K562 (cell line): ENCODE data around the gene RNF181. TPM values are rescaled to one million over a fixed set of nuclear protein-coding genes. Genes with fewer than 3 reads are reported as not detected.

Experiments used
- ATAC-seq: fragments of 200-7000 bp; cut with Tn5 transposase; 3 replicates; pipeline ENCODE4 v1.9.1; 2020; ENCODE audit warnings: moderate library complexity
- BruUV-seq: library from RNA; stranded (reverse); fragments of 400-500 nt; replicated peaks from 2 replicates; lab custom pipeline; 2021; lab: Mats Ljungman, UMichigan
- CTCF ChIA-PET: fragments of 300-600 bp; formaldehyde crosslinking; extraction: SDS; loops from one replicate; lab custom pipeline; 2021; ENCODE audit warnings: low intra/inter-chr PET ratio; lab: Yijun Ruan, JAX
- POLR2A ChIA-PET: fragments of 300-600, 350-650 bp; sonication (Branson Sonifier 250); formaldehyde crosslinking; extraction: SDS; loops from one replicate; lab custom pipeline; 2021; ENCODE audit warnings: antibody characterized with exemption, inconsistent platforms; lab: Yijun Ruan, JAX
- DNase-seq, 4 experiments: peaks; one replicate each; pipeline versions ENCODE4 v3.0.0 to v3.0.0-alpha.2; 2011 to 2018; ENCODE audit warnings: low spot score in 3 of 4, mixed read lengths in 3 of 4; ENCODE audit errors: extremely low read depth in 1 of 4
- FAIRE-seq: peaks from 2 replicates; lab custom pipeline; 2011; peaks lifted over from hg19 to GRCh38; lab: Jason Lieb, UNC
- H2AFZ ChIP-seq: 2 replicates; pipeline ENCODE4 v1.6.0; 2011; ENCODE audit warnings: low read depth, low read length, control low read depth, inconsistent platforms
- H3K27ac ChIP-seq: fragments of 200-600 bp; 3 replicates; pipeline ENCODE4 v1.8.0; 2011; ENCODE audit warnings: low read depth, mild to moderate bottlenecking, control low read depth, inconsistent platforms, low read length, moderate library complexity, mixed read lengths; ENCODE audit errors: extremely low read depth
- H3K27me3 ChIP-seq, 2 experiments: fragments of 300-600 bp in 1 of 2; 2 replicates in 1 of 2; 3 replicates in 1 of 2; pipeline versions ENCODE4 v1.6.0 to v1.8.0; 2011; ENCODE audit warnings: inconsistent platforms in 2 of 2, low read length in 2 of 2, mild to moderate bottlenecking in 1 of 2, mixed read lengths in 1 of 2, moderate library complexity in 1 of 2; ENCODE audit not compliant: control insufficient read depth in 2 of 2, insufficient read depth in 2 of 2
- H3K36me3 ChIP-seq: fragments of 300-600 bp; 3 replicates; pipeline ENCODE4 v1.8.0; 2011; ENCODE audit warnings: mild to moderate bottlenecking, low read length, inconsistent platforms; ENCODE audit not compliant: control insufficient read depth, insufficient read depth
- H3K4me1 ChIP-seq, 2 experiments: fragments of 200-600 bp in 1 of 2; replicated peaks in 1 of 2; 2 replicates in 1 of 2; 3 replicates in 1 of 2; pipeline versions ENCODE4 v1.5.1 to v1.8.0; 2011; ENCODE audit warnings: inconsistent platforms in 2 of 2, low read length in 2 of 2, mild to moderate bottlenecking in 1 of 2, mixed read lengths in 1 of 2, moderate library complexity in 1 of 2; ENCODE audit not compliant: control insufficient read depth in 2 of 2, insufficient read depth in 2 of 2
- H3K4me2 ChIP-seq: 2 replicates; pipeline ENCODE4 v1.6.1; 2011; ENCODE audit warnings: low read length, control low read depth, inconsistent platforms, mixed read lengths; ENCODE audit not compliant: insufficient read depth
- H3K4me3 ChIP-seq: fragments of 200-600 bp; sonication (generic), shearing (Covaris generic); 2 replicates; pipeline ENCODE4 v1.5.1; 2016; ENCODE audit warnings: control low read depth, inconsistent platforms
- H3K79me2 ChIP-seq: fragments of 200-600 bp; 3 replicates; pipeline ENCODE4 v1.8.0; 2011; ENCODE audit warnings: low read length, inconsistent platforms; ENCODE audit not compliant: control insufficient read depth, insufficient read depth
- H3K9ac ChIP-seq, 2 experiments: 2 replicates each; pipeline versions ENCODE4 v1.6.0 to v1.6.1; 2011; ENCODE audit warnings: low read depth in 2 of 2, low read length in 2 of 2, control low read depth in 1 of 2, inconsistent platforms in 1 of 2, mild to moderate bottlenecking in 1 of 2, mixed read lengths in 1 of 2; ENCODE audit not compliant: insufficient read depth in 1 of 2
- H3K9me1 ChIP-seq: one replicate; pipeline ENCODE4 v1.6.0; 2011; ENCODE audit warnings: inconsistent platforms, mild to moderate bottlenecking, low read length, moderate library complexity; ENCODE audit not compliant: control insufficient read depth, insufficient read depth
- H3K9me3 ChIP-seq: replicated peaks from 2 replicates; pipeline ENCODE4 v1.5.1; 2011; ENCODE audit warnings: low read depth, low read length, inconsistent platforms; ENCODE audit not compliant: control insufficient read depth, insufficient read depth
- H4K20me1 ChIP-seq: replicated peaks from 2 replicates; pipeline ENCODE4 v1.6.1; 2011; ENCODE audit warnings: low read length, inconsistent platforms, mixed read lengths; ENCODE audit not compliant: control insufficient read depth, insufficient read depth
- COPS2 ChIP-seq: fragments of 450-650 bp; conservative IDR thresholded peaks from 2 replicates; pipeline ENCODE4 v1.6.1; 2016; ENCODE audit warnings: mild to moderate bottlenecking, moderate library complexity
- CREM ChIP-seq: IDR thresholded peaks from 2 replicates; pipeline ENCODE4 v1.6.1; 2014; ENCODE audit warnings: antibody characterized with exemption, low read depth
- ESRRA ChIP-seq: fragments of 450-650 bp; IDR thresholded peaks from 2 replicates; pipeline ENCODE4 v1.6.1; 2014; ENCODE audit warnings: low read depth, mild to moderate bottlenecking, moderate library complexity, borderline replicate concordance
- FOS ChIP-seq: IDR thresholded peaks from 3 replicates; pipeline ENCODE4 v1.6.1; 2011; ENCODE audit not compliant: insufficient read length; ENCODE audit errors: extremely low read depth
- FOSL1 ChIP-seq: fragments of 200-800 bp; sonication (Bioruptor generic); conservative IDR thresholded peaks from 2 replicates; pipeline ENCODE4 v1.6.1; 2016; ENCODE audit warnings: missing genetic modification characterization, missing compliant biosample characterization
- GABPA ChIP-seq: fragments of 200-800 bp; sonication (Bioruptor generic); conservative IDR thresholded peaks from 2 replicates; pipeline ENCODE4 v1.6.1; 2016; ENCODE audit warnings: low read depth, missing genetic modification characterization, missing compliant biosample characterization
- HDGF ChIP-seq: fragments of 450-650 bp; IDR thresholded peaks from 2 replicates; pipeline ENCODE4 v1.6.1; 2016
- HMG20A ChIP-seq: fragments of 450-650 bp; formaldehyde crosslinking; conservative IDR thresholded peaks from 2 replicates; pipeline ENCODE4 v1.4.0; 2020; ENCODE audit warnings: mild to moderate bottlenecking, mixed read lengths
- ID3 ChIP-seq, 2 experiments: fragments of 250-450 bp in 1 of 2; fragments of 450-650 bp in 1 of 2; sonication (Bioruptor Pico) in 1 of 2; IDR thresholded peaks; 2 replicates each; pipeline versions ENCODE4 v1.6.1 to v1.8.0; 2016 to 2021; ENCODE audit warnings: mild to moderate bottlenecking in 2 of 2, moderate library complexity in 2 of 2, missing compliant biosample characterization in 1 of 2, missing genetic modification characterization in 1 of 2
- MECOM ChIP-seq: fragments of 250-450 bp; sonication (Bioruptor Pico); IDR thresholded peaks from 2 replicates; pipeline ENCODE4 v1.8.0; 2022; ENCODE audit warnings: inconsistent platforms
- MTF1 ChIP-seq: fragments of 250-450 bp; sonication (Bioruptor Pico); IDR thresholded peaks from 2 replicates; pipeline ENCODE4 v1.9.0; 2021; ENCODE audit warnings: moderate library complexity, mild to moderate bottlenecking, inconsistent platforms, borderline replicate concordance
- NEUROD1 ChIP-seq: fragments of 150-350 bp; IDR thresholded peaks from 2 replicates; pipeline ENCODE4 v1.6.1; 2014; ENCODE audit warnings: borderline replicate concordance, low read length, low read depth; ENCODE audit not compliant: partially characterized antibody
- POLR2B ChIP-seq: fragments of 450-650 bp; IDR thresholded peaks from 2 replicates; pipeline ENCODE4 v1.6.1; 2018; ENCODE audit warnings: low read depth; ENCODE audit not compliant: partially characterized antibody
- SP1 ChIP-seq: sonication (generic); formaldehyde crosslinking; IDR thresholded peaks from 2 replicates; pipeline ENCODE4 v1.8.1; 2022; ENCODE audit warnings: mild to moderate bottlenecking, missing genetic modification reagents
- ZBTB43 ChIP-seq: sonication (generic); formaldehyde crosslinking; IDR thresholded peaks from 2 replicates; pipeline ENCODE4 v1.8.0; 2023; ENCODE audit warnings: mild to moderate bottlenecking, missing genetic modification reagents
- ZBTB7A ChIP-seq: IDR thresholded peaks from 2 replicates; pipeline ENCODE4 v1.6.1; 2011; ENCODE audit warnings: low read depth, mild to moderate bottlenecking, low read length, moderate library complexity, borderline replicate concordance; ENCODE audit not compliant: control insufficient read depth
- ZBTB8A ChIP-seq: fragments of 450-650 bp; IDR thresholded peaks from 2 replicates; pipeline ENCODE4 v1.6.1; 2018; ENCODE audit warnings: mild to moderate bottlenecking, moderate library complexity; ENCODE audit not compliant: partially characterized antibody
- WGBS: fragments of 100-300 bp; shearing (Covaris generic); methylation state at CpG from one replicate; pipeline ENCODE4 v1.1.6; 2016; ENCODE audit warnings: low coverage, mixed read lengths; ENCODE audit not compliant: insufficient coverage; ENCODE audit errors: missing lambda C conversion rate; 5-methylcytosine and 5-hydroxymethylcytosine counted together
- in situ Hi-C: fragments of 300-500 bp; cut with MboI; formaldehyde crosslinking; loops from 4 replicates; pipeline ENCODE4 v1.15.0; 2018; ENCODE audit warnings: inconsistent platforms, mixed read lengths
- intact Hi-C: fragments of 100-400 bp; cut with micrococcal nuclease; formaldehyde crosslinking; loops from 2 replicates; pipeline ENCODE4 v1.14.2; 2022
- polyA plus RNA-seq, 8 experiments: library from polyadenylated mRNA; depleted of rRNA in 4 of 8; stranded (reverse) in 5 of 8; unstranded in 3 of 8; fragments of >200 nt; fragmentation: Nextera tagmentation in 2 of 8; fragmentation: Illumina TruSeq in 1 of 8; extraction: Ambion mirVana in 2 of 8; extraction: Trizol in 1 of 8; gene quantifications; 2 replicates each; pipeline versions ENCODE4 v1.2.1 to v1.2.3, GENCODE V29; 2011 to 2014; ENCODE audit warnings: inconsistent platforms in 1 of 8, missing spikeins in 1 of 8
- total RNA-seq, 7 experiments: library from RNA; depleted of rRNA in 6 of 7; stranded (reverse); fragments of >200 nt in 6 of 7; fragmentation: Illumina TruSeq in 2 of 7; extraction: Trizol in 2 of 7; gene quantifications; 2 replicates each; pipeline versions ENCODE4 v1.2.1 to v1.2.3, GENCODE V29; 2011 to 2021; ENCODE audit warnings: low replicate concordance in 1 of 7

Gene RNF181
- total and polyA plus RNA-seq, 9 of the 15 experiments (the other 6 are each of a cell fraction or from before 2014, with no cell fraction given) = 139 to 492 (median 253) TPM

- no peak for TF ChIP-seq FOSL1 (tag)
Measured at GRCh38 chr2:85560812-85561279, 34.7 kb upstream of the RNF181 start (continued).

- peak within 1 kb of the TSS; percentile 95 to 98 for H3K9ac ChIP-seq
- H4K20me1 ChIP-seq = no peaks in the 10 kb centered on the region
- FAIRE-seq (peak; percentile 89), DNase-seq (peak; percentile 90 to 97 (median 92)), ATAC-seq (peak; percentile 94)
- intact Hi-C loops (loop anchor here (2.0 kb wide), 1 partner anchor 41 kb away; the partner anchor contains the start of gene TMEM150A), in situ Hi-C loops (no loop called here)
- 2% methylated on average over 63 of the region's 64 CpGs for WGBS
- BruUV-seq = TSS peak; percentile 97
- H3K79me2 ChIP-seq = peaks cover 35% of the 10 kb centered on the region
- ChIA-PET CTCF (interaction anchor here (0.6 to 1.0 kb wide), 2 partner anchors 44 to 141 kb away, joined by 3 to 5 read pairs; no protein-coding TSS in a partner anchor), POLR2A (interaction anchor here (0.6 to 16.3 kb wide), 15 partner anchors 12 to 168 kb away, joined by 3 to 358 read pairs (median 4); partner anchors contain the start of genes C2orf68, MAT2A, USP39 and VAMP8)
- peak within 1 kb of the TSS; percentile 100 for H2AFZ ChIP-seq
- no peaks in the 10 kb centered on the region for H3K27me3 ChIP-seq
- peak within 1 kb of the TSS; percentile 79 for H3K4me3 ChIP-seq
- peaks cover 18 to 26% of the 10 kb centered on the region in 2 experiments for H3K4me1 ChIP-seq
- H3K9me1 ChIP-seq = peaks cover 3% of the 10 kb centered on the region
- H3K9me3 ChIP-seq = no peaks in the 10 kb centered on the region
- peak within 1 kb of the TSS; percentile 100 for H3K4me2 ChIP-seq
- H3K36me3 ChIP-seq = peaks cover 25% of the 10 kb centered on the region
- H3K27ac ChIP-seq = peak within 1 kb of the TSS; percentile 95
- TF ChIP-seq CREM (peak; percentile 93), NEUROD1 (no peak), ZBTB8A (no peak), ID3 (CRISPR knock-in tag; IDR thresholded peaks at IDR 0.05) (no peak), ID3 (tag; IDR thresholded peaks at IDR 0.05) (no peak), ESRRA (peak; percentile 66; the same call in 1 of the 2 replicates), GABPA (tag) (peak; percentile 56), COPS2 (no peak), ZBTB7A (peak; percentile 75), MTF1 (CRISPR knock-in tag) (no peak), POLR2B (peak; percentile 80), FOS (no peak), HDGF (no peak), MECOM (CRISPR knock-in tag) (0 out of 2 replicates have a peak, but pooled peaks have one; percentile 32), ZBTB43 (no peak), SP1 (CRISPR knock-in tag) (peak; percentile 62), HMG20A (CRISPR knock-in tag) (no peak)
Measured at GRCh38 chr2:85561280-85562212, 34.0 kb upstream of the RNF181 start, which contains the start of gene GGCX. Gene GGCX (minus strand): TSS chr2:85561493. CDS start chr2:85561428, 65 bp downstream.
